Measurements from ENCODE around the gene LIN28A. TPM values are rescaled to one million over a fixed set of nuclear protein-coding genes. Genes with fewer than 3 reads are reported as not detected.

The LIN28A gene
- total and polyA plus RNA-seq, 4 donors, result not detected

DNA sequence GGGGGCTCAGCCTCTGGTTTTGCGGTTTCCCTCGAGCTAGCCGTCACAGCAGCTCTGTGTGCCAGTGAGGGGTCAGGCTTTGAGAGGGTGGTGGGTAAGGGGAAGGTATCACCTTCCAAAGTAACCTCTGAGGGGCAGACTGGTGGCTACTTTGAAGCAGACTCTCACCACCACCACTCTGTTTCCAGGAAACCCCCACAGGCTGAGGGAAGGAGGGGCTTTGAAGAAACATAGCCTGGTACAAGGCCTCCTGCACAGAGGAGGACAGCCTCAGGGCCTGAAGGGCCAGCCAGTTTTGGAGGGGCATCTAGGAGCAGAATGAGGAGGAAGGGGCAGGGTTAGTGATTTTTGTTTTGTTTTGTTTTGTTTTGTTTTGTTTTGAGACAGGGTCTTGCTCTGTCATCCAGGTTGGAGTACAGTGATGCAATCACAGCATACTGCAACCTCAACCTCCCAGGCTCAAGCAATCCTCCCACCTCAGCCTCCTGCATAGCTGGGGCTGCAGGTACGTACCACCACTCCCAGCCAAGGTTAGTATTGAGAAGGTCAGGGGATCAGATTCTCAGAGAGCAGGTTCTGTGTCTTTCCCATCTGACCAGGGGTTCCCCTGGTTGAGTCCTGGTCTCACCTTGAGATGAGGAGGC, 20.9 kb upstream of the LIN28A start:
- Histone ChIP-seq H3K9me3 (ENCODE audit: control insufficient read depth in 4 of 4, low read length in 3 of 4) (no peaks in the 10 kb centered on the region), H3K36me3 (ENCODE audit: control insufficient read depth in 4 of 4, insufficient read depth in 3 of 4, low read depth in 1 of 4, low read length in 3 of 4) (no peaks in the 10 kb centered on the region), H3K27ac (ENCODE audit: low read depth in 1 of 2, low read length in 2 of 2) (no peak overlapping the region), H3K9ac (ENCODE audit: low read depth in 1 of 2, low read length in 2 of 2) (no peak overlapping the region), H3K4me1 (ENCODE audit: control insufficient read depth in 4 of 4, insufficient read depth in 4 of 4, low read length in 3 of 4) (no peaks in the 10 kb centered on the region), H3K27me3 (ENCODE audit: control insufficient read depth in 4 of 4, insufficient read depth in 4 of 4, low read length in 3 of 4) (no peaks in the 10 kb centered on the region), H3K4me3 (ENCODE audit: low read depth in 1 of 3, low read length in 3 of 3) (no peak overlapping the region)
- TF ChIP-seq EGR1 (IDR thresholded peaks at IDR 0.05; ENCODE audit: low read depth in 2 of 2), result no peak
- TF ChIP-seq FOXA2 (IDR thresholded peaks at IDR 0.05), result no peak
- DNase-seq (ENCODE audit: low spot score), result no peak
- WGBS, result 84% methylated on average over 4 of the region's 4 CpGs

DNA sequence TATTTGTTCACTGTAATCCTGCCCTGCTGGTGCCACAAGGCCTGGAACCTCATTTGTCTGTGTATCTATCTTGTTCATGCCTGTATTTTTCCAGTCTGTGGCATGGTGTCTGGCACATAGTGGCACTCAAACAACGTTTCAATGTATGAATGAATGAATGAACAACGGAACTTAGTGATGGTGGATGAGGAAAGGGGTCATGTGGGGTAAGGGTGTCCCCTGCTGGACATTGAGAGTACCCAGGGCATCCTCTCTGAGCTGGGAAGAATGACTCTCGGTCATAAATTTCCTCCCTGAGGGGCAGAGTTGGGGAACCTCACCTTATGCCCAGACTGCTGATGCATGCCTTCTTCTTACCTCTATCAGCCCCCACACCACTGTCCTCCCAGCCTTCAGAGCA, 19.2 kb upstream of the LIN28A start:
- DNase-seq (ENCODE audit: low spot score), result peak; percentile 42
- Histone ChIP-seq H3K9ac (ENCODE audit: low read depth in 1 of 2, low read length in 2 of 2) (no peak overlapping the region), H3K27me3 (ENCODE audit: control insufficient read depth in 4 of 4, insufficient read depth in 4 of 4, low read length in 3 of 4) (no peaks in the 10 kb centered on the region), H3K4me3 (ENCODE audit: low read depth in 1 of 3, low read length in 3 of 3) (no peak overlapping the region), H3K27ac (ENCODE audit: low read depth in 1 of 2, low read length in 2 of 2) (no peak overlapping the region), H3K9me3 (ENCODE audit: control insufficient read depth in 4 of 4, low read length in 3 of 4) (no peaks in the 10 kb centered on the region), H3K36me3 (ENCODE audit: control insufficient read depth in 4 of 4, insufficient read depth in 3 of 4, low read depth in 1 of 4, low read length in 3 of 4) (no peaks in the 10 kb centered on the region), H3K4me1 (ENCODE audit: control insufficient read depth in 4 of 4, insufficient read depth in 4 of 4, low read length in 3 of 4) (no peaks in the 10 kb centered on the region)
- TF ChIP-seq RXRA (IDR thresholded peaks at IDR 0.05) (no peak), JUND (IDR thresholded peaks at IDR 0.05) (no peak), RAD21 (IDR thresholded peaks at IDR 0.05) (peak; percentile 34 to 40), NR2F2 (IDR thresholded peaks at IDR 0.05) (no peak)
- TF ChIP-seq, protein P1, sequence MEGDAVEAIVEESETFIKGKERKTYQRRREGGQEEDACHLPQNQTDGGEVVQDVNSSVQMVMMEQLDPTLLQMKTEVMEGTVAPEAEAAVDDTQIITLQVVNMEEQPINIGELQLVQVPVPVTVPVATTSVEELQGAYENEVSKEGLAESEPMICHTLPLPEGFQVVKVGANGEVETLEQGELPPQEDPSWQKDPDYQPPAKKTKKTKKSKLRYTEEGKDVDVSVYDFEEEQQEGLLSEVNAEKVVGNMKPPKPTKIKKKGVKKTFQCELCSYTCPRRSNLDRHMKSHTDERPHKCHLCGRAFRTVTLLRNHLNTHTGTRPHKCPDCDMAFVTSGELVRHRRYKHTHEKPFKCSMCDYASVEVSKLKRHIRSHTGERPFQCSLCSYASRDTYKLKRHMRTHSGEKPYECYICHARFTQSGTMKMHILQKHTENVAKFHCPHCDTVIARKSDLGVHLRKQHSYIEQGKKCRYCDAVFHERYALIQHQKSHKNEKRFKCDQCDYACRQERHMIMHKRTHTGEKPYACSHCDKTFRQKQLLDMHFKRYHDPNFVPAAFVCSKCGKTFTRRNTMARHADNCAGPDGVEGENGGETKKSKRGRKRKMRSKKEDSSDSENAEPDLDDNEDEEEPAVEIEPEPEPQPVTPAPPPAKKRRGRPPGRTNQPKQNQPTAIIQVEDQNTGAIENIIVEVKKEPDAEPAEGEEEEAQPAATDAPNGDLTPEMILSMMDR (IDR thresholded peaks at IDR 0.05; ENCODE audit: low read depth, low read length, missing input control), result peak; percentile 20
- WGBS, result 19% methylated on average over 3 of the region's 3 CpGs

DNA sequence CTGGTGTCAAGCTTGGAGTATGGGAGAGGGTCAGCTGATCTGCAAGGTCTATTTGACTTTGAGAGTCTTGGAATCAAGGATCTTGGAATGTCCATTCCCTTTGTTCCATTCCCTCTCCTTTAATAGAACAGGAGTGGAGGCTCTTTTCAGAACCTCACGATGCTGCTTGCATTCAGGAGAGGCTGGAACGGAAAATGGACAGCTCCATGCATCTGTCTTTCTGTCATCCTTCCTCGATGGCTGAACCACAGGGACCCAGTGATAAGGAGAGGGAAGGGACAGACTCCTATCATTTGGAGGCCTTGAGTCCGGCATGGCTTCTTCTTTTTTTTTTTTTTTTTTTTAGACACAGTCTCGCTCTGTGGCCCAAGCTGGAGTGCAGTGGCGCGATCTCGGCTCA, 14.9 kb upstream of the LIN28A start:
- Histone ChIP-seq H3K9ac (ENCODE audit: low read depth in 1 of 2, low read length in 2 of 2) (no peak overlapping the region), H3K4me3 (ENCODE audit: low read depth in 1 of 3, low read length in 3 of 3) (no peak overlapping the region), H3K36me3 (ENCODE audit: control insufficient read depth in 4 of 4, insufficient read depth in 3 of 4, low read depth in 1 of 4, low read length in 3 of 4) (no peaks in the 10 kb centered on the region), H3K9me3 (ENCODE audit: control insufficient read depth in 4 of 4, low read length in 3 of 4) (no peaks in the 10 kb centered on the region), H3K4me1 (ENCODE audit: control insufficient read depth in 4 of 4, insufficient read depth in 4 of 4, low read length in 3 of 4) (no peaks in the 10 kb centered on the region), H3K27me3 (ENCODE audit: control insufficient read depth in 4 of 4, insufficient read depth in 4 of 4, low read length in 3 of 4) (no peaks in the 10 kb centered on the region), H3K27ac (ENCODE audit: low read depth in 1 of 2, low read length in 2 of 2) (no peak overlapping the region)
- TF ChIP-seq SP1 (IDR thresholded peaks at IDR 0.05), result no peak
- TF ChIP-seq, protein P2, sequence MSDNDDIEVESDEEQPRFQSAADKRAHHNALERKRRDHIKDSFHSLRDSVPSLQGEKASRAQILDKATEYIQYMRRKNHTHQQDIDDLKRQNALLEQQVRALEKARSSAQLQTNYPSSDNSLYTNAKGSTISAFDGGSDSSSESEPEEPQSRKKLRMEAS (IDR thresholded peaks at IDR 0.05), result no peak
- no peak for TF ChIP-seq GABPA (IDR thresholded peaks at IDR 0.05 in 1 of 2, conservative IDR thresholded peaks at IDR 0.05 in 1 of 2)
- TF ChIP-seq YY1 (IDR thresholded peaks at IDR 0.05), result no peak
- no peak for TF ChIP-seq RAD21 (IDR thresholded peaks at IDR 0.05)
- TF ChIP-seq TAF1 (conservative IDR thresholded peaks at IDR 0.05), result no peak
- TF ChIP-seq HNF4A (conservative IDR thresholded peaks at IDR 0.05), result no peak
- TF ChIP-seq, protein P3, sequence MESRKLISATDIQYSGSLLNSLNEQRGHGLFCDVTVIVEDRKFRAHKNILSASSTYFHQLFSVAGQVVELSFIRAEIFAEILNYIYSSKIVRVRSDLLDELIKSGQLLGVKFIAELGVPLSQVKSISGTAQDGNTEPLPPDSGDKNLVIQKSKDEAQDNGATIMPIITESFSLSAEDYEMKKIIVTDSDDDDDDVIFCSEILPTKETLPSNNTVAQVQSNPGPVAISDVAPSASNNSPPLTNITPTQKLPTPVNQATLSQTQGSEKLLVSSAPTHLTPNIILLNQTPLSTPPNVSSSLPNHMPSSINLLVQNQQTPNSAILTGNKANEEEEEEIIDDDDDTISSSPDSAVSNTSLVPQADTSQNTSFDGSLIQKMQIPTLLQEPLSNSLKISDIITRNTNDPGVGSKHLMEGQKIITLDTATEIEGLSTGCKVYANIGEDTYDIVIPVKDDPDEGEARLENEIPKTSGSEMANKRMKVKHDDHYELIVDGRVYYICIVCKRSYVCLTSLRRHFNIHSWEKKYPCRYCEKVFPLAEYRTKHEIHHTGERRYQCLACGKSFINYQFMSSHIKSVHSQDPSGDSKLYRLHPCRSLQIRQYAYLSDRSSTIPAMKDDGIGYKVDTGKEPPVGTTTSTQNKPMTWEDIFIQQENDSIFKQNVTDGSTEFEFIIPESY (IDR thresholded peaks at IDR 0.05), result no peak
- TF ChIP-seq NR2F2 (IDR thresholded peaks at IDR 0.05), result no peak
- no peak for TF ChIP-seq HNF4G (IDR thresholded peaks at IDR 0.05)
- TF ChIP-seq RXRA (IDR thresholded peaks at IDR 0.05), result no peak
- TF ChIP-seq, protein P4, sequence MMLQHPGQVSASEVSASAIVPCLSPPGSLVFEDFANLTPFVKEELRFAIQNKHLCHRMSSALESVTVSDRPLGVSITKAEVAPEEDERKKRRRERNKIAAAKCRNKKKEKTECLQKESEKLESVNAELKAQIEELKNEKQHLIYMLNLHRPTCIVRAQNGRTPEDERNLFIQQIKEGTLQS (IDR thresholded peaks at IDR 0.05), result no peak
- TF ChIP-seq FOXA1 (IDR thresholded peaks at IDR 0.05), result no peak
- no peak for TF ChIP-seq FOXA2 (IDR thresholded peaks at IDR 0.05)
- TF ChIP-seq EGR1 (IDR thresholded peaks at IDR 0.05; ENCODE audit: low read depth in 2 of 2), result no peak
- TF ChIP-seq, protein P5, sequence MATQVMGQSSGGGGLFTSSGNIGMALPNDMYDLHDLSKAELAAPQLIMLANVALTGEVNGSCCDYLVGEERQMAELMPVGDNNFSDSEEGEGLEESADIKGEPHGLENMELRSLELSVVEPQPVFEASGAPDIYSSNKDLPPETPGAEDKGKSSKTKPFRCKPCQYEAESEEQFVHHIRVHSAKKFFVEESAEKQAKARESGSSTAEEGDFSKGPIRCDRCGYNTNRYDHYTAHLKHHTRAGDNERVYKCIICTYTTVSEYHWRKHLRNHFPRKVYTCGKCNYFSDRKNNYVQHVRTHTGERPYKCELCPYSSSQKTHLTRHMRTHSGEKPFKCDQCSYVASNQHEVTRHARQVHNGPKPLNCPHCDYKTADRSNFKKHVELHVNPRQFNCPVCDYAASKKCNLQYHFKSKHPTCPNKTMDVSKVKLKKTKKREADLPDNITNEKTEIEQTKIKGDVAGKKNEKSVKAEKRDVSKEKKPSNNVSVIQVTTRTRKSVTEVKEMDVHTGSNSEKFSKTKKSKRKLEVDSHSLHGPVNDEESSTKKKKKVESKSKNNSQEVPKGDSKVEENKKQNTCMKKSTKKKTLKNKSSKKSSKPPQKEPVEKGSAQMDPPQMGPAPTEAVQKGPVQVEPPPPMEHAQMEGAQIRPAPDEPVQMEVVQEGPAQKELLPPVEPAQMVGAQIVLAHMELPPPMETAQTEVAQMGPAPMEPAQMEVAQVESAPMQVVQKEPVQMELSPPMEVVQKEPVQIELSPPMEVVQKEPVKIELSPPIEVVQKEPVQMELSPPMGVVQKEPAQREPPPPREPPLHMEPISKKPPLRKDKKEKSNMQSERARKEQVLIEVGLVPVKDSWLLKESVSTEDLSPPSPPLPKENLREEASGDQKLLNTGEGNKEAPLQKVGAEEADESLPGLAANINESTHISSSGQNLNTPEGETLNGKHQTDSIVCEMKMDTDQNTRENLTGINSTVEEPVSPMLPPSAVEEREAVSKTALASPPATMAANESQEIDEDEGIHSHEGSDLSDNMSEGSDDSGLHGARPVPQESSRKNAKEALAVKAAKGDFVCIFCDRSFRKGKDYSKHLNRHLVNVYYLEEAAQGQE (IDR thresholded peaks at IDR 0.05), result no peak
- TF ChIP-seq, protein P1 (IDR thresholded peaks at IDR 0.05; ENCODE audit: low read depth, low read length, missing input control), result no peak
- no peak for TF ChIP-seq JUND (IDR thresholded peaks at IDR 0.05)
- DNase-seq (ENCODE audit: low spot score), result no peak
- WGBS, result 87% methylated on average over 8 of the region's 8 CpGs

Data from liver (tissue), 9 donors.